Prostate gland (tissue), 2 donors: ENCODE results near the gene FOXN1. TPM values are rescaled to one million over a fixed set of nuclear protein-coding genes. Genes with fewer than 3 reads are reported as not detected.
A peak's percentile ranks its signal among the peaks of the same experiment; 100 is the strongest.
"Not testable (repeated sequence)": the region's sequence is repeated elsewhere in the genome, so short reads cannot be mapped to it uniquely, and the experiment has no call there.

Source experiments
- DNase-seq: peaks from one replicate; pipeline ENCODE4 v3.0.0-alpha.2; 2019; ENCODE audit warnings: low spot score
- H3K27ac ChIP-seq, 2 donors: fragments of 200-600 bp; sonication (generic); 2 replicates each; pipeline ENCODE4 v1.5.1; 2017 to 2019
- H3K27me3 ChIP-seq: fragments of 200-600 bp; sonication (generic); replicated peaks from 2 replicates; pipeline ENCODE4 v1.5.1; 2019; ENCODE audit not compliant: insufficient read depth
- H3K36me3 ChIP-seq, 2 donors: fragments of 200-600 bp; sonication (generic); 1 replicate in 1 of 2; 2 replicates in 1 of 2; pipeline versions ENCODE4 v1.5.1 to v1.8.1; 2017 to 2019
- H3K4me1 ChIP-seq: fragments of 200-600 bp; sonication (generic); replicated peaks from 2 replicates; pipeline ENCODE4 v1.5.1; 2019
- H3K4me3 ChIP-seq, 2 donors: fragments of 200-600 bp; sonication (generic); 2 replicates each; pipeline ENCODE4 v1.5.1; 2017 to 2019
- H3K9me3 ChIP-seq: fragments of 200-600 bp; sonication (generic); 2 replicates; pipeline ENCODE4 v1.5.1; 2017
- POLR2A ChIP-seq: fragments of 450-650 bp; IDR thresholded peaks from one replicate; pipeline ENCODE4 v1.6.1; 2016; ENCODE audit warnings: antibody characterized with exemption, mild to moderate bottlenecking
- POLR2AphosphoS5 ChIP-seq: sonication (generic); formaldehyde crosslinking; IDR thresholded peaks from one replicate; pipeline ENCODE4 v1.6.1; 2017; ENCODE audit warnings: antibody characterized with exemption
- WGBS: methylation state at CpG from one replicate; pipeline ENCODE4 v1.1.5; 2018; 5-methylcytosine and 5-hydroxymethylcytosine counted together
- intact Hi-C: fragments of 100-400 bp; cut with DNase I; formaldehyde crosslinking; loops from one replicate; pipeline ENCODE4 v1.14.2; 2022
- total RNA-seq, 2 donors: library from RNA; depleted of rRNA; stranded (reverse); fragments of >200 nt; gene quantifications; one replicate each; pipeline ENCODE4 v1.1.0, GENCODE V29; 2016
- TF ChIP-seq, protein P1 (sequence below), 4 experiments: fragments of 200-600 bp in 2 of 4; fragments of 450-650 bp in 2 of 4; sonication (generic) in 2 of 4; IDR thresholded peaks; 1 replicate in 3 of 4; 2 replicates in 1 of 4; pipeline ENCODE4 v1.5.1; 2016 to 2019; ENCODE audit warnings: antibody characterized with exemption in 4 of 4, mild to moderate bottlenecking in 2 of 4, moderate library complexity in 2 of 4

FOXN1 gene
- total RNA-seq, 2 donors from 2014 or later, result 0.64 to 1.2 TPM

DNA sequence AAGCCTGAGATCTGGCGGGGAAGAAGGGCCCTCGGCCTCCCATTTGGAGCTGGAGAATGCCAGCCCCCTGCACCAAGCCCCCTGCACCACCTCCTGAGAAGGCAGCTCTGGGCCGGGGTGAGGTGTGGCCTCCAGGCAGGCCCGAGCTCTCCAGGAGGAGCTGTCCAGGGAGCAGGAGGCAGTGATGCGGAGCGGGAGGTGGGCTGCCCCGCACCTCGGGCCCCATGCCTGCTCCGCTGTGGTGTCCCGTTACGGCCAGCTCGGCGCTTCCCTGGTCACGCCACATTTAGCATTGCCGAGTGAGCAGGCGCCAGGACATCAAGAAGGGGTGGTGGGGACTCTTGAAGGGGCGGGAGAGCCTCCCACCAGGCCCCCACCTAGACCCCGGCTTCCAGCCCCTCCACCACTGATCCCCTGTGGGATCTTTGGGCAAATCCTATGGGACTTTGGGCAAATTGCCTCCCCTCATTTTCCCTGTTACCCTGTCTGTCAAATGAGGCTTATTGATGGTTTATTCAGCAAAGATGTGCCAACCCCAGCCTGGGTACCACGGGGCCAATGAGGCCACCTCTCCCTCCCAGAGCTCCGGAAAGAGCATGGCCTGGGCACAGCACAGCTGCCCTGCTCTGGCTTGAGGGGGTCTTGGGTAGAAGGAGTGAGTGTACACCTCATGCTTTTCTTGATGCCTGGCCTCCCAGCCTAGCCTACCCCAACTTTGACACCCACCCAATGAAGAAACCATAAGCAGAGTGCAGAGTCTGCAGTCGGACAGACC lies 15.3 kb downstream of the FOXN1 start:
- H3K27ac ChIP-seq, result no peak overlapping the region
- intact Hi-C loops, result no loop called here

DNA sequence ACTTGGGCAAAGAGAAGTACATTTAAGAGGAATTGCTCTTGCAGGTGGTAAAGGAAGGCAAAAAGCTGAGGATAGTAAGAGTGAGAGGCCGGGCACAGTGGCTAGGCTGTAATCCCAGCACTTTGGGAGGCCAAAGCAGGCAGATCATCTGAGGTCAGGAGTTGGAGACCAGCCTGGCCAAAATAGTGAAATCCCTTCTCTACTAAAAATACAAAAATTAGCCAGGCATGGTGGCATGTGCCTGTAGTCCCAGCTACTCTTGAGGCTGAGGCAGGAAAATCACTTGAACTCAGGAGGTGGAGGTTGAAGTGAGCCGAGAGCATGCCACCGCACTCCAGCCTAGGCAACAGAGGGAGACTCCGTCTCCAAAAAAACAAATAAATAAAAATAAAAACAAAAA lies 16.1 kb downstream of the FOXN1 start:
- H3K36me3 ChIP-seq, H3K27me3 ChIP-seq, intact Hi-C loops, H3K4me3 ChIP-seq, H3K27ac ChIP-seq, DNase-seq, H3K9me3 ChIP-seq: not testable (repeated sequence)
- 95% methylated on average over 4 of the region's 4 CpGs for WGBS
- peaks cover 20% of the 10 kb centered on the region for H3K4me1 ChIP-seq

More for the DNA sequence above, 15.3 kb downstream of the FOXN1 start:
- no peak for DNase-seq
- Histone ChIP-seq H3K36me3 (no peaks in the 10 kb centered on the region), H3K4me1 (peaks cover 14% of the 10 kb centered on the region), H3K9me3 (no peaks in the 10 kb centered on the region), H3K27me3 (no peaks in the 10 kb centered on the region), H3K4me3 (no peak overlapping the region)
- WGBS, result 54% methylated on average over 16 of the region's 21 CpGs
- TF ChIP-seq, protein P1, sequence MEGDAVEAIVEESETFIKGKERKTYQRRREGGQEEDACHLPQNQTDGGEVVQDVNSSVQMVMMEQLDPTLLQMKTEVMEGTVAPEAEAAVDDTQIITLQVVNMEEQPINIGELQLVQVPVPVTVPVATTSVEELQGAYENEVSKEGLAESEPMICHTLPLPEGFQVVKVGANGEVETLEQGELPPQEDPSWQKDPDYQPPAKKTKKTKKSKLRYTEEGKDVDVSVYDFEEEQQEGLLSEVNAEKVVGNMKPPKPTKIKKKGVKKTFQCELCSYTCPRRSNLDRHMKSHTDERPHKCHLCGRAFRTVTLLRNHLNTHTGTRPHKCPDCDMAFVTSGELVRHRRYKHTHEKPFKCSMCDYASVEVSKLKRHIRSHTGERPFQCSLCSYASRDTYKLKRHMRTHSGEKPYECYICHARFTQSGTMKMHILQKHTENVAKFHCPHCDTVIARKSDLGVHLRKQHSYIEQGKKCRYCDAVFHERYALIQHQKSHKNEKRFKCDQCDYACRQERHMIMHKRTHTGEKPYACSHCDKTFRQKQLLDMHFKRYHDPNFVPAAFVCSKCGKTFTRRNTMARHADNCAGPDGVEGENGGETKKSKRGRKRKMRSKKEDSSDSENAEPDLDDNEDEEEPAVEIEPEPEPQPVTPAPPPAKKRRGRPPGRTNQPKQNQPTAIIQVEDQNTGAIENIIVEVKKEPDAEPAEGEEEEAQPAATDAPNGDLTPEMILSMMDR (IDR thresholded peaks at IDR 0.05), result no peak
- TF ChIP-seq POLR2AphosphoS5 (no peak), POLR2A (no peak)

GRCh38 chr17:28523186-28523585 lies 17.0 kb downstream of the FOXN1 start:
- Histone ChIP-seq H3K27me3 (no peaks in the 10 kb centered on the region), H3K4me1 (peaks cover 25% of the 10 kb centered on the region), H3K27ac (no peak overlapping the region), H3K4me3 (no peak overlapping the region), H3K36me3 (no peaks in the 10 kb centered on the region), H3K9me3 (no peaks in the 10 kb centered on the region)
- intact Hi-C loops, result no loop called here
- no peak for DNase-seq
- TF ChIP-seq POLR2A, result no peak
- TF ChIP-seq POLR2AphosphoS5, result no peak
- 82% methylated on average over 6 of the region's 6 CpGs for WGBS

DNA sequence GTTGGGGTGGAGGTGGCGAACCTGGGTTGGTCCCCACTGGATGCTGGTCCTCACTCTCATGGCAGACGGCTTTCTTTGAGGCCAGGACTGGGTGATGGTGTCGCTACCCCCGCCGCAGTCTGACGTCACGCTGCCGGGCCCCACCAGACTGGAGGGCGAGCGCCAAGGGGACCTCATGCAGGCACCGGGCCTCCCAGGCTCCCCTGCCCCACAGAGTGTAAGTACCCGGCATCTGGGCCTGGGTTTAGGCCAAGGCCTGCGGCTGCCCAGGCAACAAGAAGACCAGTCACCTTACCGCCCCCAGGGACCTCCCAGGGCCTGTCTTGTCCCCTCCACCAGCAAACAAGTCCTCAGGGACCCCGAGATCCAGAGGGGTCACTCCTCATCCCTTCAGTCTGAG lies 17.7 kb downstream of the FOXN1 start:
- no peak overlapping the region for H3K27ac ChIP-seq
- H3K4me3 ChIP-seq, result no peak overlapping the region
- H3K4me1 ChIP-seq, result peaks cover 30% of the 10 kb centered on the region
- TF ChIP-seq POLR2A (no peak), POLR2AphosphoS5 (no peak)
- TF ChIP-seq, protein P1 (IDR thresholded peaks at IDR 0.05), result no peak
- no peaks in the 10 kb centered on the region for H3K27me3 ChIP-seq
- intact Hi-C loops, result no loop called here
- no peak for DNase-seq
- 90% methylated on average over 14 of the region's 15 CpGs for WGBS
- no peaks in the 10 kb centered on the region for H3K36me3 ChIP-seq
- no peaks in the 10 kb centered on the region for H3K9me3 ChIP-seq

GRCh38 chr17:28524476-28525424 lies 18.6 kb downstream of the FOXN1 start:
- peak; percentile 88 for TF ChIP-seq POLR2AphosphoS5
- peak; percentile 35 for TF ChIP-seq POLR2A
- TF ChIP-seq, protein P1 (IDR thresholded peaks at IDR 0.05), result no peak
- no peaks in the 10 kb centered on the region for H3K27me3 ChIP-seq
- no peaks in the 10 kb centered on the region for H3K9me3 ChIP-seq
- peak overlapping the region; percentile 70 to 73 for H3K27ac ChIP-seq
- peak; percentile 88 for DNase-seq
- H3K36me3 ChIP-seq, result no peaks in the 10 kb centered on the region
- H3K4me3 ChIP-seq, result no peak overlapping the region
- 88% methylated on average over 25 of the region's 25 CpGs for WGBS
- peaks cover 30% of the 10 kb centered on the region for H3K4me1 ChIP-seq
- intact Hi-C loops, result no loop called here
